ENCODE measurements around the gene SLC22A4. TPM values are rescaled to one million over a fixed set of nuclear protein-coding genes. Genes with fewer than 3 reads are reported as not detected.
A peak's percentile ranks its signal among the peaks of the same experiment; 100 is the strongest.

The SLC22A4 gene
- total RNA-seq, 4 donors from 2014 or later: 1.9 to 4.2 (median 2.5) TPM

GRCh38 chr5:132354381-132355139 lies 60.4 kb downstream of the SLC22A4 start:
- no peaks in the 10 kb centered on the region for H3K27me3 ChIP-seq
- H3K4me1 ChIP-seq: no peaks in the 10 kb centered on the region
- no peak for TF ChIP-seq POLR2A (IDR thresholded peaks at IDR 0.05)
- no peak for TF ChIP-seq EP300 (IDR thresholded peaks at IDR 0.05)
- TF ChIP-seq CTCF (IDR thresholded peaks at IDR 0.05): no peak
- no peak overlapping the region for H3K27ac ChIP-seq
- no peak overlapping the region for H3K4me3 ChIP-seq
- H3K36me3 ChIP-seq: peaks cover 0 to 11% (median 0%) of the 10 kb centered on the region in 3 donors
- peaks cover 0 to 3% (median 0%) of the 10 kb centered on the region in 4 donors for H3K9me3 ChIP-seq
- WGBS, 2 donors: 82 to 84% methylated on average over 1 of the region's 1 CpG
- no peak for DNase-seq (ENCODE audit: low spot score in 2 of 2)

- Histone ChIP-seq H3K27me3 (no peaks in the 10 kb centered on the region), H3K27ac (no peak overlapping the region), H3K4me3 (no peak overlapping the region), H3K9me3 (no peaks in the 10 kb centered on the region), H3K4me1 (no peaks in the 10 kb centered on the region), H3K36me3 (peaks cover 0 to 6% (median 0%) of the 10 kb centered on the region in 3 donors)
- 100% methylated on average over 1 to 3 of the region's 3 CpGs for WGBS, 2 donors
- TF ChIP-seq CTCF (IDR thresholded peaks at IDR 0.05) (no peak), EP300 (IDR thresholded peaks at IDR 0.05) (no peak), POLR2A (IDR thresholded peaks at IDR 0.05) (no peak)
- no peak for DNase-seq (ENCODE audit: low spot score in 2 of 2)
These were observed 61.1 kb downstream of the SLC22A4 start for GRCh38 chr5:132355140-132355765.

- no peak overlapping the region for H3K4me3 ChIP-seq
- H3K9me3 ChIP-seq: no peaks in the 10 kb centered on the region
- peaks cover 0 to 8% (median under 1%) of the 10 kb centered on the region in 4 donors for H3K4me1 ChIP-seq
- no peaks in the 10 kb centered on the region for H3K27me3 ChIP-seq
- WGBS, 2 donors: 81 to 100% methylated on average over 1 of the region's 1 CpG
- H3K36me3 ChIP-seq: peaks cover 0 to 6% (median 0%) of the 10 kb centered on the region in 3 donors
- no peak for DNase-seq (ENCODE audit: low spot score in 2 of 2)
- no peak for TF ChIP-seq POLR2A (IDR thresholded peaks at IDR 0.05)
- TF ChIP-seq EP300 (IDR thresholded peaks at IDR 0.05): no peak
- TF ChIP-seq CTCF (IDR thresholded peaks at IDR 0.05): no peak
- peak overlapping the region in 1 of 4 donors; percentile 14 for H3K27ac ChIP-seq
These were observed 64.6 kb downstream of the SLC22A4 start for GRCh38 chr5:132358775-132359174.

- no peak overlapping the region for H3K4me3 ChIP-seq
- DNase-seq (ENCODE audit: low spot score in 2 of 2): no peak
- 94 to 98% methylated on average over 2 of the region's 2 CpGs for WGBS, 2 donors
- no peaks in the 10 kb centered on the region for H3K9me3 ChIP-seq
- no peak for TF ChIP-seq POLR2A (IDR thresholded peaks at IDR 0.05)
- TF ChIP-seq EP300 (IDR thresholded peaks at IDR 0.05): no peak
- no peak for TF ChIP-seq CTCF (IDR thresholded peaks at IDR 0.05)
- no peak overlapping the region for H3K27ac ChIP-seq
- peaks cover 0 to 6% (median 0%) of the 10 kb centered on the region in 3 donors for H3K36me3 ChIP-seq
- peaks cover 0 to 25% (median 6%) of the 10 kb centered on the region in 4 donors for H3K4me1 ChIP-seq
- no peaks in the 10 kb centered on the region for H3K27me3 ChIP-seq
These were observed 67.9 kb downstream of the SLC22A4 start for GRCh38 chr5:132362086-132362485.
